HG02623 (cell line): ENCODE measurements around the gene CRBN.

Experiments used
- ATAC-seq: cut with Tn5 transposase; IDR thresholded peaks from one replicate; pipeline ENCODE4 v1.9.1; 2021; ENCODE audit warnings: moderate library complexity; ENCODE audit not compliant: unreplicated experiment

The CRBN gene

DNA sequence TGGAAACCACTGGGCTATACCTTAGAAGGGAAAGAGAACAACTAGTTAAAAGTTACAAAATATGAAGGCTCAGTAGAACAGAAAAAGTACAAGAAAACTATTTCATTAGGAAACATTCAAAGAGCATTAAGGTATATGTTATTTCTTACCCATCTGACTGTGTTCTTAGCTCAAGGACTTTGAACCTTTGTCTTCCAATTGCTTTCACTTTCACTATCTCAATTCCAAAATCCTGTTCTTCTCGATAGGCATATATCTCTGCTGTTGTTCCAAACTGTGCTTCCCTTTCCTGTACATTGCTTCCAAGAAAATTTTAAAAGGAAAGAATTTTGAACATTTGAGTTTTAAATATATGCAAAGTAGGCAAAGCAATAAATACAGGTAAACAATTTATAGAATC lies 6.9 kb downstream of the CRBN start:
- ATAC-seq = no peak

DNA sequence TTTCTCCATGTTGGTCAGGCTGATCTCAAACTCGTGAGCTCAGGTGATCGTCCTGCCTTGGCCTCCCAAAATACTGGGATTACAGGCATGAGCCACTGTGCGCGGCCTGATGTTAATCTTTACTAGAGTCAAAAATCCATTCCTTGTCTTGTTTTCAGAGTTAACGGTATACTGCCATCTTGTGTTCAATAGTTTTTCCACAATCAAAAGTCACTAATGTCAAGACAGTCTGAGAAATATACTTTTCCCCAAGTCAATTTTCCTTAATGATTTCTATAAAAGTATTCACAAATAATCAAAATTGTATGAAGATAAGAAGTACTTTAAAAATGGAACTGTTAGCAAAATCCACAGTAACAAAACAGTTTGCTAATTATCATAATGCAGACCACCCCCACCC lies 8.5 kb downstream of the CRBN start:
- no peak for ATAC-seq

DNA sequence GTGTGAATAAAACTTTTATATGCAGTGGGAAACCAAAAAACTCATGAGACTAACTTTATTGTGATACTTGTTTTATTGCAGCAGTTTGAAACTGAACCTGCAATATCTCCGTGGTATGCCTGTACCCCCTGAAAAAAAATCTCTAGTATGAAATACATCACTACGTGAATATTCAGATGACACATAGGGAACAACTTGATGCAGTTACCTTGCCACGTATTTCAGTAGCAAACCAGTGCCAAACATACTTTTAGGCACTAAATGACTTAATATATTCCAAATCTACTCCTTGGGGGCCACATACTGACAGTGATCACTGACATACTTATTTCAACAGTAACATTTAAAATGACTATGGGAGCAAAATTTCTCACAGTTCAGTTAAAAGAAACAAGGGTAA lies 13.8 kb downstream of the CRBN start:
- no peak for ATAC-seq

GRCh38 chr3:3165241-3165640 lies 14.2 kb downstream of the CRBN start:
- no peak for ATAC-seq

DNA sequence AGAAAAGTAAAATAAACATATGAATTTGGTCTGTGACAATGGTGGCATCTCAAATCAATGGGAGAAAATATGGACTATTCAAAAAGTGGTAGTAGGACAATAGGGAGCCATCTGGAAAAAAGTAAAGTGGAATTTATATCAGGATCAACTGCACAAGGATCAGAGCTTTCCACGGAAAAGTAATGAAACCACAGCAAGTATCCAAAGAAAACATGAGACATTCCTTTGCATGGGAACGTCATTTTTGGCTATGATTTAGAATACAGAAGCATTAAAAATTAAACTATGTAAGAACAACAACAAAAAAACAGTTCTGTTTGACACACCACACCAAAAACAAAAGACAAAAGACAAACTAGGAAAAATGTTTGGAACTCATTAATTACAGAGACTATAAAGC lies 18.7 kb downstream of the CRBN start:
- ATAC-seq = no peak

GRCh38 chr3:3157484-3157883 lies 22.0 kb downstream of the CRBN start:
- no peak for ATAC-seq

DNA sequence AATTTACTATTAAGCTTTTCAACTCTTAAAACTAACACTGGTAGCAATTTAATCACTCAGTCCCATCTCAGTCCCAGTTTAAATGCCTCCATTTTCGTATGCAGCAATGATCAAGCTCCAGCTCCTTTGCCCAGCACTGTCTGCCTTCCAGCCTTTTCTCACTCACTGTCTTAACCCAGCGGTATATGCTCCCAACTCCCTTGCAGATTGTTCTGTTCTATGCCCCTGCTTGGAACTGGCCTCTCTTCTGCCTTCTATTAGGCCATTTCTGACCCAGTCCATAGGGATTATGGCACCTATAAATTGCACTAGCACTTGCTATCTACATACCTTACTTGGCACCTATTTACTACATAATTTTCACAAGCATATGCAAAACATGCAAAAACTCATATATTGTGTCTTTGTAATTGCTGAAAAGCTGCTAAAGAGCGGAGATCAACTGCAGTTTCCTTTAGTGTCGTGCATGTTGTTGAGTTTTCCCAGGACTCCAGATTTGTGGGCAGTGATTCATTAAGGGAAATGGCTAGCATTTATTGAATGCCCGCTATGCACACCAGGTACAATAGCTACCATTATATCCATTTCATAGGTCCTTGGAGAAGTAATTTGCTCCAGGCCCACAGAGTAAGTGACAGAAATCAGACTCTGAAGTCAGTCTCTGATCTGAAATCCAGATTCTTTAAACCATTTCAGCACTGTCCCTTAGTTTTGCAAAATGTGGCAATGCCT lies 24.4 kb downstream of the CRBN start:
- ATAC-seq = no peak

- ATAC-seq = no peak
Measured at GRCh38 chr3:3151513-3151912, 28.0 kb downstream of the CRBN start.

DNA sequence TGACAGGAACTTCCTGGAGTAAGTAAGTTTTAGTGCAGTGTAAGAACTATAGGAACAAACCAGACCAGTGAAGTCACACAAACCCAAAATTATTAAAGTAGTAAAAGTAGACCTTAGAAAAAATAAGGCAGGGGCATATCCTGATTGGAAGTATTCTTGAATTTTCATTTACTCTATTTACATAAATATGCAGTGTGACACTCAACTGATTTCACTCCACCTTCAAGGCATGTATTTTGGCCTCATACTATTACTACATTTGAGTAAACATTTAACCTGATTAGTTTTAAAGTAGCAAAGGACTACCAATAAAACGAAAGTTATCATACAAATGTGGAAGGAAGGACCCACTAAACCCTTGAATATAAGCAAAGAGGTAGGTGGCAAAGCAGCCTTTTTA lies 29.9 kb downstream of the CRBN start:
- no peak for ATAC-seq

DNA sequence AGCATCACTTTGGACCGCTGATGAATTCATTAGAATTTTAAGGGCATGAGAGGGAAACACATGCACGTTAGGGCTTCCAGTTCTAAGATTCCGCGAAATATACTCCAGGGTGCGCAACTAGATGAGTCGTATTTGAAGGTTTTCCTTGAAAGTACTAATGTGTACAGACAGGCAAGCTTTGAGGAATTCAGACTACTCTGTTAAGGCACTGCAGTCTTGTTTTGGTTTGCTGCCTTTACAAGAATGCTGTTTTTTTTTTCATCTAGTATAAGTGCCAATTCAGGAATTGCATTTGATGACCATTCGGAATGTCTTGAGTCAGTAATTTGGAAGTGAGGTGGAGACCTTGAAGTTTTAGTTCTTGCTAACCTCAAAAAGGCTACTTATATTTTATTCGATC lies 33.7 kb downstream of the CRBN start:
- no peak for ATAC-seq

GRCh38 chr3:3141939-3142338 lies 37.6 kb downstream of the CRBN start:
- no peak for ATAC-seq

GRCh38 chr3:3137526-3137925 lies 42.0 kb downstream of the CRBN start:
- no peak for ATAC-seq

DNA sequence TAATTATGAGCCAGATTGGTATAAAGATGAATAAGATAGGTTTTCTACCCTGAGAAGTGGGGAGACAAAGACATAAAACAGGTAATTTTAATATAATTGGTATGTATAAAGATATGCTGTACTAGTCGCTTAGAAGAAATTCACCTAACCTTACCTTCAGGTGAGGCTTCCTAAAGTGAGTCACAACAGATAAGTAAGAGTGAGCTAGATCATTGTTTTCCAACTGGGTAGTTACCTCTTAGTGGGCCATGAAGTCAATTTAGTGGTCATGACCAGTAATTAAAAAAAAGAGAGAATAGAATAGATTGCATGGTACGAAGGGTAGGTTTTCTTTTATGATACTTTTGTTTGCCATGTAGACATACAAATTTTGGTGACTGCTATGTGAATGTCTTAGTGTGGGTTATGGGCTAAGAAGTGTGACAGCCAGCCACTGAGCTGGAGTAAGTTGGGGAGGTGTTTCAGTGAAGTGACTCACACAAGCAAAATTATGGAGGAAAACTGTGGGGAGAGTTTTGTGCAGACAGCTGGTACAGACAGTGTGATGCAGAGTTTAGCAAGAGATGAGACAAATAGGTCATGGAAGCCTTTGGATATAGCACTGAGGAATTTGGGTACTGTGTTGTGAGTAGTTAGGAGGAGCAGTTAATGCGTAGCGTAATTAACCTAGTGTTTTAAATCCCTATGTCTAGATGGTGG lies 44.6 kb downstream of the CRBN start:
- ATAC-seq = no peak

GRCh38 chr3:3133500-3133899 lies 46.0 kb downstream of the CRBN start:
- ATAC-seq = no peak

GRCh38 chr3:3129579-3129978 lies 49.9 kb downstream of the CRBN start:
- no peak for ATAC-seq

DNA sequence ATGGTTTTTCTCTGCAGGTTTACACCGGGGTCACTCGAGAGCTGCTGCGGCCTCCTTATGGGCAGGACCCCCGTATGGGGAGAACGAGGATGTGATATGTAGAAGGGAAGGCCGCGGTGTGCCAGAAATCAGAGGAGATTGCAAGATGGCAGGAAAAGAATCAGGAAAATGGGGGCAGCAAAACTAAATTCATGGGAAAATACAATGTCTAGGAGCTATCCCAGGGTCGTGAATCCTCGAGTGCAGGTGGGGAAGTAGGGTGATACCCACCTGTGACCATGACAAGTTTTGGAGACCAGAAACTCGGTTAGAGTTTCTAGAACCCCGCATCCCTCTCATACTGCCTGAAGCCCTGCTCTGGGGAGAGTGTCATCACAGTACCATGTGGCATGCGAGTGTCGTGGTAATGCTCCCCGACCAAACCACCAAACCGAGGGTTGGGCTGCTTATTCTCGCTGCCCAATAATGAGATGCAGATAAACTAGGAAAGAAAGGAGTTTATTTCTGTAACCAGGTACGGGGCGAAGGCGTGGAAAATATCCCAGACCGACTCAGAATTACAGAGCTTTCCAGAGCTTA lies 52.0 kb downstream of the CRBN start:
- ATAC-seq = peak; percentile 17

DNA sequence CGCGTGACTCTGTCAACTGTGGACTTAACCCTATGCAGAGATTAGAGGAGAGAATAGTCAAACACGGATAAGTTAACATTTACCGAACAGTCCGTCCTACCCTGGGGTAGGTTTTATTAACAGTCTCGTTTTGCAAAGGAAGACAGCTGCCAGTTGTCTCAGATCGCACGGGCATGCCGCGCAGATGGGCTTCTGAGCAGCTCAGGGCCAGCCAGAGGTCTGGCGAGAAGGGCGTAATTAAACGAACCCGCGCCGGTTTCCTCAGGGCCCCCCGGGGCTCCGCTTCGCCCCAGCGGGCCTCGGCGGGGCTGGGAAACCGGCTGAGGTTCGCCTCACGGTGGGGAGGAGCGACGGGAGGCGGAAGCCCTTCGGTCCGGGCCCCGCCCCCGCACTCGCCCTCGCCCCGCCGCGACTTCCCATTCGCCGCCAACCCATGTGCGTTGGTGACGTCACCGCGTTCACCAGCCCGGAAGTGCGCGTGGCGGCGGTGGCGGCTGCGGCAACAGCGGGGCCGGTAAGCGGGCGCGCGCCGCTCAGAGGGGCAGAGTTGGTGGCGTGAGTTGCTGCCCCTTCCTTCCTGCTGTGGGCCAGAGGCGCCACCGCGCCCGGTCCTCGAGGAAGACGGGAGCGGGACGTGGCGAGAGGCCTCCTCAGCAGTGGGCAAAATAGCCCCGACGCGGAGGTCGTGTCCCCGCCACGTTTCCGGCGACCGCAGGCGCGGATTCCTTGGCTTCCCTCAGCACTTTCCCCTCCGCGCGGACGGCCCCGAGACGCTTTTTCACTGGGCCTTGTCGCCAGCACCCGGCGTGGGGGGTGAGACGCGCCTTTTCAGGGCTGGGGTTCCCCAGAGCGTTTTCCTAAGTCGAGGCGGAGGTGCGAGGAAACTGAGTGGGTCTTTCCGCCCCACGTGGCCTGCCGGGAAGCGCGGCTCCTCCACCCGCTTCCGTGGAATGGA lies 52.7 kb downstream of the CRBN start, which contains the start of gene TRNT1:
Gene TRNT1, plus strand, starts transcription at position 464 of the 955 bp plus-strand sequence. CDS start 2,101 bp downstream, outside the sequence.
- ATAC-seq = peak; percentile 95

GRCh38 chr3:3125977-3126376 lies 53.5 kb downstream of the CRBN start:
- no peak for ATAC-seq

DNA sequence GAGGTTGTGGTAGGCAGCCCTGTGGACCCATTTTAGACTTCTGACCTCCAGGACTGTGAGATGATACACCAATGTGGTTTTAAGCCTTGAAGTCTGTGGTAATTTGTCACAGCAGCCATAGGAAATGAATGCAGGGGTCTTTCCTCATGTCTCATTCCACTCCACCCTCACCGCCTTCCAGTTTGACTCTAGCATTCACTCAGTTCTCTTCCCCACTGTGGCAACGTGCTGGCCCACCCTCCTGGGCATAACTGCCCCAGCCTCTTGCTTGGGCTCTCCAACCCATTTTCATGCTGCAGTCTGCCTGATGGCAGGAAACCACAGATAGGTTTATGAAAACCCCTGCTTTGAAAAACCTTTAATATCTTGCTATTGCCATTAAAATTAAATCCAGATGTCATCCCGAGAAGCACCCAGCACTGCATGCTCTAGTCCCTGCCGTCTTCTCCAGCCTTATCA lies 60.1 kb downstream of the CRBN start:
- ATAC-seq = peak; percentile 54

GRCh38 chr3:3117651-3118050 lies 61.8 kb downstream of the CRBN start:
- no peak for ATAC-seq
